ENCODE data around the gene TMEM117.

Gene TMEM117

DNA sequence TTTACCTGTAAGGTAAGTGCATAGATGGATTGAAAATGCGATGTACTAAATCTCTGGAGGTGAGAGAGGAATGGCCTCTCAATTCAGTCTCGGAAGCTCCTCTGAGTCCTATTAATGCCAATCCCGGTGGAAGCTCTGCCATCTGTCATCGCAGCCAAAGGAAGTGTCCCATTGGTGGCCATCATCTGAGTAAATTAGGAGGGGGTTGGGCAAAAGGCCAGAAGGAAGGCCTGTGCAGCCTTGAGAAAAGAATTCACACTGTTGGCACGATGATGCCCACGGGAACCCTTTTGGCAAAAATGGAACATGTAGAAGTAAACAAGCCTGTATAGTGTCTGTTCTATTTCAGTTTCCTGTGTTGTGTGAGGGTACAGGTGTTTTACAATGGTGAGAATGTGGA is 545.5 kb downstream of the TMEM117 start:
- no peak for DNase-seq (ENCODE audit: low read depth)

GRCh38 chr12:44384136-44384535 is 548.3 kb downstream of the TMEM117 start:
- no peak for DNase-seq (ENCODE audit: low read depth)

GRCh38 chr12:44385964-44386363 is 550.1 kb downstream of the TMEM117 start:
- no peak for DNase-seq (ENCODE audit: low read depth)

- no peak for DNase-seq (ENCODE audit: low read depth)
These were observed 551.7 kb downstream of the TMEM117 start for GRCh38 chr12:44387581-44387980.

GRCh38 chr12:44389038-44389437 is 553.2 kb downstream of the TMEM117 start:
- no peak for DNase-seq (ENCODE audit: low read depth)

DNA sequence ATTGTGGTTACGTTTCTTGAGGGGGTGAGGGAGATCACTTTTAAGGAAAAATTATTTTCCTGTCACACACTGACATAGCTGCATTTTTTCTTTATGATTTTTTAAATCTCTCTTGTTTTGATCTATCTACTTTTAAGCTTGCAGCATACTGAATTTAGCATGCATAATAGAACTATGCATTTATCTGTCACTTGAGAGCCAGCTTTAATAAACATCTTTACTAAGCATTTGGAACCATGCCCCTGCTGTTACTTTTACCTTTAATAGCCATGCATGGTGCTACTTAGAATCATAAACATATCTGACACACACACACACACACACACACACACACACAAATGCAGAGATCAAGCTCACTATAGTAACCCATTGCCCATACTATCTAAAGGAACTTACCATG is 554.0 kb downstream of the TMEM117 start:
- no peak for DNase-seq (ENCODE audit: low read depth)

DNA sequence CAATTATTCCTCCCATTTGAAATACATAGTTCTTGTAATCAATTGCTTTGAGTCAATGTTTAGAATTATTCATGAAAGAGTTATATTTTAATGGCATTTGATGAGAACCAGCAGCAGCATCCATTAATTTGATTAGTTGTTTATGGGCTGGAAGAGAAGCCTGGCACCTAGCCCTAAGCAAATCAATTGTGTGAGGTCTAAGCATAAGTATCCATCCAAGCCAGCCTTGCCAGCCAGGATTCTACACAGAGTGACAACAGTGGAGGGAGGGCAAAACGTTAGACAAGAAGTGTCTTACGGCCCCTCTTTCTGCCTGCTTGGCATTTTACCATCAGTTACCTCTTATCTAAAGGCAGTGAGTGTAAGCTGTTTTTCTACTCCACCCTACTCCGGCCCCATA is 561.8 kb downstream of the TMEM117 start:
- DNase-seq (ENCODE audit: low read depth), result no peak

DNA sequence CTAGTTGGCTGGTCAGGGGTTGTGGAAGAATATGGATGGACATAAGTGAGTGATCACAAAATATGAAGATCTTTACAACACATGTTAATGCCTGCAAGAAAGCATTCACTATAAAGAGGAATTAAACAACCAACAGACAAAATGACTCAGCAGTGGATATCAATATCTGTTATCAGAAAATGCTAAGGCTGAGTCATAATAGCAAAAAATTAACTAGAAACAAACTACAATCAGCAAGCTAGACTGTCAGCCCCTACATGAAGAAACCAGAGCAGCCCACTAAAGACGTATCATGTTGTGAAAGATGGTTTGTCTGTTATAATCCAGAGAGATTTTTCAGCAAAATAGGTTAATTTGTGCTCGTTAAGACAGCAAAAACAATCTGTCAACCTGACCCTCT is 567.3 kb downstream of the TMEM117 start:
- no peak for DNase-seq (ENCODE audit: low read depth)

DNA sequence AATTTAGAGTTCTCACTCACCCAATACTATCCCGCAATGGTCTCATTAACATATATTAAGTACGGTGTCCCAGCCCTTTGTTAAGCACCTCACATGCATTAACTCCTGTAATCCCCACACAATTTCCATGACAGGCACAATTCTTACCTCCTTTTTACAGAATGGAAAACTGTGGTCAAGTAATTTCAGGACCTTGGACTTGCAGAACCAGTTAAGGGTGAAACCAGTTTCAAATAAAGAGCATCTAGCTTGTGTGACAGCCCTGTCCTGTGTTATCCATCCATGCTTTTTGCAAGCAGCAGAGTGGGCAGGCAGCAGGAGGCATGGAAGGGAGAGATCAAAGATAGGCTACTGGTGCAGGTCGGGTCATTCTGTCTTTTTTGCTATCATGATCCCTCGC is 569.4 kb downstream of the TMEM117 start:
- no peak for DNase-seq (ENCODE audit: low read depth)

GRCh38 chr12:44422559-44422958 is 586.7 kb downstream of the TMEM117 start:
- DNase-seq (ENCODE audit: low read depth), result no peak

- DNase-seq (ENCODE audit: low read depth), result no peak
These were observed 592.9 kb downstream of the TMEM117 start for GRCh38 chr12:44428825-44429224.

- no peak for DNase-seq (ENCODE audit: low read depth)
These were observed 595.9 kb downstream of the TMEM117 start for GRCh38 chr12:44431647-44432343.

DNA sequence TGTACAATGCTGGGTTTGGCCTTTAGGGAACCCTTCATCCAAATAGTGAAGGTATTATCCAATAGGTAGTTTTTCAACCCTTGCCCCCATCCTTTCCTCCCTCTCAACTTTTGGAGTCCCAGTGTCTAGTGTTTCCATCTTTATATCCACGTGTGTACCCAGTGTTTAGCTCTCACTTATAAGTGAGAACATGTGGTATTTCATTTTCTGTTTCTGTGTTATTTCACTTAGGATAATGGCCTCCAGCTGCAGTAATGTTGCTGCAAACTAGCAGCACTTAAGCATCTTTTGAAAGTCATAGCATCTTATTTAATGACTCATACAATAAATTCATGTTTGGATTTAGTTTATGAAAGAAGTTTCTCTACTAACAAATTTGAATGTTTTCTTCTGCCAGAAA is 597.8 kb downstream of the TMEM117 start:
- no peak for DNase-seq (ENCODE audit: low read depth)

GRCh38 chr12:44436756-44437155 is 600.9 kb downstream of the TMEM117 start:
- no peak for DNase-seq (ENCODE audit: low read depth)

All from stimulated activated CD8-positive, alpha-beta memory T cell treated with anti-CD3 and anti-CD28 coated beads, Interleukin-12 subunit alpha, Interleukin-12 subunit beta, amount 100 ng/mL, for 1 hour (primary cell).